ENCODE data around the gene LCN12. TPM values are rescaled to one million over a fixed set of nuclear protein-coding genes. Genes with fewer than 3 reads are reported as not detected.

Gene LCN12
- total RNA-seq, 1 donor from 2014 or later = 20.7 TPM

- intact Hi-C loops (cut with DNase I) = loop anchor here (2.0 kb wide), 1 partner anchor 21 kb away; no protein-coding TSS in a partner anchor
- no peak for DNase-seq (ENCODE audit: low spot score)
These were observed 1.7 kb downstream of the LCN12 start for GRCh38 chr9:136953771-136954269.

GRCh38 chr9:136954270-136955083 lies 2.4 kb downstream of the LCN12 start:
- intact Hi-C loops (cut with DNase I) = no loop called here
- no peak for DNase-seq (ENCODE audit: low spot score)

GRCh38 chr9:136955202-136955942 lies 3.3 kb downstream of the LCN12 start:
- intact Hi-C loops (cut with DNase I) = no loop called here
- no peak for DNase-seq (ENCODE audit: low spot score)

GRCh38 chr9:136955943-136956335 lies 3.9 kb downstream of the LCN12 start:
- no peak for DNase-seq (ENCODE audit: low spot score)
- intact Hi-C loops (cut with DNase I) = no loop called here

- DNase-seq (ENCODE audit: low spot score) = no peak
- intact Hi-C loops (cut with DNase I) = no loop called here
These were observed 4.5 kb downstream of the LCN12 start for GRCh38 chr9:136956604-136957003.

GRCh38 chr9:136957461-136957860 lies 5.4 kb downstream of the LCN12 start:
- intact Hi-C loops (cut with DNase I) = no loop called here
- DNase-seq (ENCODE audit: low spot score) = no peak

- DNase-seq (ENCODE audit: low spot score) = no peak
- intact Hi-C loops (cut with DNase I) = no loop called here
These were observed 5.8 kb downstream of the LCN12 start for GRCh38 chr9:136957901-136958300.

- DNase-seq (ENCODE audit: low spot score) = no peak
These were observed 6.4 kb downstream of the LCN12 start for GRCh38 chr9:136958473-136958872.

GRCh38 chr9:136958898-136959850 lies 7.1 kb downstream of the LCN12 start:
- intact Hi-C loops (cut with DNase I) = no loop called here
- DNase-seq (ENCODE audit: low spot score) = no peak

More at GRCh38 chr9:136958473-136958872, 6.4 kb downstream of the LCN12 start:
- intact Hi-C loops (cut with DNase I) = no loop called here

GRCh38 chr9:136960212-136960937 lies 8.3 kb downstream of the LCN12 start:
- DNase-seq (ENCODE audit: low spot score) = no peak
- intact Hi-C loops (cut with DNase I) = no loop called here

- intact Hi-C loops (cut with DNase I) = no loop called here
- DNase-seq (ENCODE audit: low spot score) = no peak
These were observed 8.8 kb downstream of the LCN12 start for GRCh38 chr9:136960938-136961275.

GRCh38 chr9:136961279-136962065 lies 9.4 kb downstream of the LCN12 start:
- intact Hi-C loops (cut with DNase I) = no loop called here
- no peak for DNase-seq (ENCODE audit: low spot score)

- intact Hi-C loops (cut with DNase I) = no loop called here
- no peak for DNase-seq (ENCODE audit: low spot score)
These were observed 10.1 kb downstream of the LCN12 start for GRCh38 chr9:136962163-136962562.

- intact Hi-C loops (cut with DNase I) = no loop called here
- no peak for DNase-seq (ENCODE audit: low spot score)
These were observed 10.7 kb downstream of the LCN12 start for GRCh38 chr9:136962701-136963248.

- intact Hi-C loops (cut with DNase I) = no loop called here
- DNase-seq (ENCODE audit: low spot score) = no peak
These were observed 11.3 kb downstream of the LCN12 start for GRCh38 chr9:136963341-136963740.

- intact Hi-C loops (cut with DNase I) = no loop called here
- DNase-seq (ENCODE audit: low spot score) = no peak
These were observed 11.7 kb downstream of the LCN12 start for GRCh38 chr9:136963751-136964150.

GRCh38 chr9:136964171-136964689 lies 12.2 kb downstream of the LCN12 start:
- no peak for DNase-seq (ENCODE audit: low spot score)
- intact Hi-C loops (cut with DNase I) = no loop called here

All from cardiac septum (tissue), 1 donor.